Hindlimb muscle (tissue), 1 donor: Measurements from ENCODE around the gene KREMEN2. TPM values are rescaled to one million over a fixed set of nuclear protein-coding genes. Genes with fewer than 3 reads are reported as not detected.
A peak's percentile ranks its signal among the peaks of the same experiment; 100 is the strongest.

Source experiments
- DNase-seq: peaks from one replicate; pipeline ENCODE4 v3.0.0-alpha.2; 2013
- polyA plus RNA-seq: library from polyadenylated mRNA; unstranded; fragments of 120-200 nt; gene quantifications from one replicate; pipeline ENCODE4 v1.2.1, GENCODE V29; 2013; ENCODE audit not compliant: insufficient read length

KREMEN2 gene
- polyA plus RNA-seq, 1 donor = 6.1 TPM

- peak; percentile 95 for DNase-seq
Measured at GRCh38 chr16:2980227-2981176, 16.4 kb downstream of the KREMEN2 start, which contains the start of gene PKMYT1. PKMYT1 (minus strand) TSS chr16:2980446; CDS start chr16:2979657, 789 bp downstream.

GRCh38 chr16:2981177-2981898 is 17.3 kb downstream of the KREMEN2 start:
- DNase-seq = no peak

GRCh38 chr16:2981899-2982250 is 17.8 kb downstream of the KREMEN2 start:
- no peak for DNase-seq

GRCh38 chr16:2982402-2982801 is 18.3 kb downstream of the KREMEN2 start:
- no peak for DNase-seq

- DNase-seq = peak; percentile 76
Measured at GRCh38 chr16:2983706-2984136, 19.6 kb downstream of the KREMEN2 start.

GRCh38 chr16:2985462-2985861 is 21.4 kb downstream of the KREMEN2 start:
- peak; percentile 63 for DNase-seq

- no peak for DNase-seq
Measured at GRCh38 chr16:2985893-2986355, 21.8 kb downstream of the KREMEN2 start.

GRCh38 chr16:2986623-2987188 is 22.6 kb downstream of the KREMEN2 start:
- DNase-seq = no peak

GRCh38 chr16:2987286-2987685 is 23.2 kb downstream of the KREMEN2 start:
- no peak for DNase-seq

GRCh38 chr16:2987833-2988232 is 23.8 kb downstream of the KREMEN2 start:
- DNase-seq = no peak

GRCh38 chr16:2988590-2989099 is 24.6 kb downstream of the KREMEN2 start:
- no peak for DNase-seq

- no peak for DNase-seq
Measured at GRCh38 chr16:2990891-2991290, 26.8 kb downstream of the KREMEN2 start.

- DNase-seq = no peak
Measured at GRCh38 chr16:2991566-2992261, 27.6 kb downstream of the KREMEN2 start.

- DNase-seq = no peak
Measured at GRCh38 chr16:2992383-2993081, 28.5 kb downstream of the KREMEN2 start.

- no peak for DNase-seq
Measured at GRCh38 chr16:2996298-2996697, 32.2 kb downstream of the KREMEN2 start.

GRCh38 chr16:2999929-3000328 is 35.9 kb downstream of the KREMEN2 start:
- no peak for DNase-seq

- DNase-seq = no peak
Measured at GRCh38 chr16:3000540-3000939, 36.5 kb downstream of the KREMEN2 start.

GRCh38 chr16:3001316-3001715 is 37.2 kb downstream of the KREMEN2 start:
- DNase-seq = no peak

- peak; percentile 95 for DNase-seq
Measured at GRCh38 chr16:3003582-3004270, 39.7 kb downstream of the KREMEN2 start.

GRCh38 chr16:3004319-3004718 is 40.2 kb downstream of the KREMEN2 start:
- DNase-seq = no peak

- DNase-seq = no peak
Measured at GRCh38 chr16:3004781-3005284, 40.8 kb downstream of the KREMEN2 start.
